CD14-positive monocyte (primary cell): ENCODE measurements around the gene PARD6G. TPM values are rescaled to one million over a fixed set of nuclear protein-coding genes. Genes with fewer than 3 reads are reported as not detected.

ENCODE experiments used
- DNase-seq, 3 donors: peaks; one replicate each; pipeline ENCODE4 v3.0.0-alpha.2; 2011 to 2022
- H2AFZ ChIP-seq: 2 replicates; pipeline ENCODE4 v1.6.0; 2012; ENCODE audit warnings: mild to moderate bottlenecking, low read depth, low read length, inconsistent platforms; ENCODE audit not compliant: insufficient read depth, poor library complexity, severe bottlenecking
- H3K27ac ChIP-seq, 2 donors: 1 replicate in 1 of 2; 2 replicates in 1 of 2; pipeline ENCODE4 v1.5.1; 2012 to 2013; ENCODE audit warnings: low read length in 2 of 2, control low read depth in 1 of 2, inconsistent platforms in 1 of 2, low read depth in 1 of 2, mild to moderate bottlenecking in 1 of 2
- H3K27me3 ChIP-seq, 2 donors: one replicate each; pipeline versions ENCODE4 v1.6.0 to v1.6.1; 2011 to 2013; ENCODE audit warnings: low read length in 2 of 2; ENCODE audit not compliant: control insufficient read depth in 2 of 2, insufficient read depth in 2 of 2
- H3K36me3 ChIP-seq, 2 donors: replicated peaks in 1 of 2; 1 replicate in 1 of 2; 2 replicates in 1 of 2; pipeline versions ENCODE4 v1.5.1 to v1.6.1; 2012 to 2013; ENCODE audit warnings: low read length in 2 of 2, control low read depth in 1 of 2, inconsistent platforms in 1 of 2, mild to moderate bottlenecking in 1 of 2; ENCODE audit not compliant: insufficient read depth in 2 of 2, control insufficient read depth in 1 of 2
- H3K4me1 ChIP-seq, 2 donors: 1 replicate in 1 of 2; 2 replicates in 1 of 2; pipeline versions ENCODE4 v1.5.1 to v1.6.1; 2012 to 2013; ENCODE audit warnings: low read length in 2 of 2, control low read depth in 1 of 2, inconsistent platforms in 1 of 2, mild to moderate bottlenecking in 1 of 2, moderate library complexity in 1 of 2; ENCODE audit not compliant: insufficient read depth in 2 of 2, control insufficient read depth in 1 of 2
- H3K4me2 ChIP-seq: replicated peaks from 2 replicates; pipeline ENCODE3; 2012; ENCODE audit warnings: low read length, moderate library complexity, mild to moderate bottlenecking; ENCODE audit not compliant: poor library complexity, severe bottlenecking; ENCODE audit errors: extremely low read depth
- H3K4me3 ChIP-seq, 3 experiments: fragments of 200-600 bp in 1 of 3; sonication (generic) in 1 of 3; replicated peaks in 1 of 3; 1 replicate in 2 of 3; 2 replicates in 1 of 3; pipeline ENCODE4 v1.5.1; 2011 to 2013; ENCODE audit warnings: low read length in 3 of 3, mild to moderate bottlenecking in 3 of 3, control low read depth in 2 of 3, low read depth in 2 of 3, inconsistent platforms in 1 of 3, moderate library complexity in 1 of 3
- H3K79me2 ChIP-seq: 2 replicates; pipeline ENCODE4 v1.6.0; 2012; ENCODE audit warnings: mild to moderate bottlenecking, control low read depth, inconsistent platforms, low read length, moderate library complexity; ENCODE audit not compliant: insufficient read depth
- H3K9ac ChIP-seq: 2 replicates; pipeline ENCODE4 v1.6.0; 2017; ENCODE audit warnings: low read length, mild to moderate bottlenecking; ENCODE audit not compliant: insufficient read depth, poor library complexity, severe bottlenecking
- H3K9me3 ChIP-seq, 2 donors: replicated peaks in 1 of 2; 1 replicate in 1 of 2; 2 replicates in 1 of 2; pipeline versions ENCODE4 v1.5.1 to v1.6.1; 2012 to 2013; ENCODE audit warnings: low read length in 2 of 2, control low read depth in 1 of 2; ENCODE audit not compliant: control insufficient read depth in 1 of 2, insufficient read depth in 1 of 2
- H4K20me1 ChIP-seq: 2 replicates; pipeline ENCODE4 v1.6.0; 2012; ENCODE audit warnings: mild to moderate bottlenecking, low read length, control low read depth, moderate library complexity; ENCODE audit not compliant: insufficient read depth
- H3K27ac Mint-ChIP-seq, 7 donors: one replicate each; pipeline ENCODE4 v1.8.0; 2020; ENCODE audit warnings: mild to moderate bottlenecking in 7 of 7, mixed read lengths in 7 of 7, moderate library complexity in 6 of 7, inconsistent platforms in 2 of 7
- H3K27me3 Mint-ChIP-seq, 3 donors: one replicate each; pipeline ENCODE4 v1.8.0; 2021 to 2022; ENCODE audit warnings: low read depth in 3 of 3, mild to moderate bottlenecking in 3 of 3, mixed read lengths in 3 of 3, moderate library complexity in 3 of 3, inconsistent platforms in 1 of 3
- H3K36me3 Mint-ChIP-seq, 2 donors: one replicate each; pipeline ENCODE4 v1.8.0; 2020; ENCODE audit warnings: mixed read lengths in 2 of 2, inconsistent platforms in 1 of 2, mild to moderate bottlenecking in 1 of 2
- H3K4me1 Mint-ChIP-seq: one replicate; pipeline ENCODE4 v1.8.0; 2020; ENCODE audit warnings: mild to moderate bottlenecking, mixed read lengths
- H3K4me3 Mint-ChIP-seq, 2 donors: one replicate each; pipeline ENCODE4 v1.8.0; 2020; ENCODE audit warnings: mild to moderate bottlenecking in 2 of 2, mixed read lengths in 2 of 2, moderate library complexity in 1 of 2
- H3K9me3 Mint-ChIP-seq, 7 donors: one replicate each; pipeline ENCODE4 v1.8.0; 2020 to 2022; ENCODE audit warnings: mixed read lengths in 7 of 7, mild to moderate bottlenecking in 6 of 7, moderate library complexity in 6 of 7, inconsistent platforms in 2 of 7
- WGBS: methylation state at CpG from one replicate; pipeline ENCODE4 v1.1.5; 2013; ENCODE audit warnings: missing lambda C conversion rate; ENCODE audit not compliant: insufficient coverage; 5-methylcytosine and 5-hydroxymethylcytosine counted together
- intact Hi-C, 2 donors: fragments of 100-400 bp; cut with micrococcal nuclease; formaldehyde crosslinking; loops; one replicate each; pipeline versions ENCODE4 v1.15.0 to v1.15.1; 2023
- polyA plus RNA-seq, 3 donors: library from polyadenylated mRNA; depleted of rRNA in 1 of 3; unstranded in 2 of 3; stranded (reverse) in 1 of 3; fragments of 300-500 nt in 2 of 3; fragments of >200 nt in 1 of 3; fragmentation: Illumina TruSeq in 2 of 3; gene quantifications; 1 replicate in 2 of 3; 2 replicates in 1 of 3; pipeline ENCODE4 v1.2.3, GENCODE V29; 2012 to 2021
- TF ChIP-seq, protein P1 (sequence below): fragments of 200-600 bp; IDR thresholded peaks from one replicate; pipeline ENCODE4 v1.8.0; 2022; ENCODE audit warnings: antibody characterized with exemption, mild to moderate bottlenecking

Gene PARD6G
- polyA plus RNA-seq, 3 donors: not detected

DNA sequence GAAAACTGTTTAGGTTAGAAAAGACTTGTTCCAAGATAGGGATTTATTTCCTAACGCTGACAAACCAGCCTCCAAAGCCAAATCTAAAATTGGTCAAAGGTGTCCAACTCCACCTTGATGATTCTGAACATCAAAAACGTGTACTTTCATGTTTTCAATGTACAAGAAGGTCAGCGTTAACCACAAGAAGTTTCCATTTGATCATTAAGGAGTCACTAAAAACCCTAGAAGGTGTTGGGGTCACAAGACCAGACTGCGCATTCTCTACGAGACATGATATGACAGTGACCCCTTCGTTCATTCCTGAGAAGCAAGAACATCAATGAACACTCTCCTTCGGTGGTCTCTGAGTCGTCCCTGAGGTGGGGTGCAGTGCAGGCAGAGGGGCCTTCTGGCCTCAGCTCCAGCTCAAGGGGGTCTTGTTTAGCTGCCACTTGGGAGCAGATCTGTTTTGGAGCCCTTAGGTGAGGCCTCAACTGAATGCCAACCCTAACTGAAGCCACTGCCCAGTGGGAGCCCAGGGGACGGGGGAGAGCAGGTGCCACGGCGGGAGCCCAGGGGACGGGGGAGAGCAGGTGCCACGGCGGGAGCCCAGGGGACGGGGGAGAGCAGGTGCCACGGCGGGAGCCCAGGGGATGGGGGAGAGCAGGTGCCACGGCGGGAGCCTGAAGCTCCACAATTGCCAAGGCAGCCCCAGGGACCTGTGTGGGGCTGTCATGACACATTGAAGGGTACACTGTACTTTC, 55.2 kb downstream of the PARD6G start:
- Histone ChIP-seq H3K27me3 (peaks cover 0 to 2% of the 10 kb centered on the region in 2 donors), H3K4me1 (no peaks in the 10 kb centered on the region), H3K27ac (no peak overlapping the region), H3K79me2 (no peaks in the 10 kb centered on the region), H3K9me3 (no peaks in the 10 kb centered on the region), H3K36me3 (no peaks in the 10 kb centered on the region), H3K4me2 (no peak overlapping the region), H3K4me3 (no peak overlapping the region), H4K20me1 (no peaks in the 10 kb centered on the region), H2AFZ (no peak overlapping the region), H3K9ac (no peak overlapping the region)
- peaks cover 0 to 3% (median 0%) of the 10 kb centered on the region in 7 donors for H3K9me3 Mint-ChIP-seq
- no peak overlapping the region for H3K4me3 Mint-ChIP-seq
- no peaks in the 10 kb centered on the region for H3K36me3 Mint-ChIP-seq
- peaks cover 2 to 5% (median 3%) of the 10 kb centered on the region in 3 donors for H3K27me3 Mint-ChIP-seq
- H3K4me1 Mint-ChIP-seq: no peaks in the 10 kb centered on the region
- intact Hi-C loops: no loop called here
- 93% methylated on average over 11 of the region's 19 CpGs for WGBS
- no peak for DNase-seq
- H3K27ac Mint-ChIP-seq: no peak overlapping the region
- TF ChIP-seq, protein P1, sequence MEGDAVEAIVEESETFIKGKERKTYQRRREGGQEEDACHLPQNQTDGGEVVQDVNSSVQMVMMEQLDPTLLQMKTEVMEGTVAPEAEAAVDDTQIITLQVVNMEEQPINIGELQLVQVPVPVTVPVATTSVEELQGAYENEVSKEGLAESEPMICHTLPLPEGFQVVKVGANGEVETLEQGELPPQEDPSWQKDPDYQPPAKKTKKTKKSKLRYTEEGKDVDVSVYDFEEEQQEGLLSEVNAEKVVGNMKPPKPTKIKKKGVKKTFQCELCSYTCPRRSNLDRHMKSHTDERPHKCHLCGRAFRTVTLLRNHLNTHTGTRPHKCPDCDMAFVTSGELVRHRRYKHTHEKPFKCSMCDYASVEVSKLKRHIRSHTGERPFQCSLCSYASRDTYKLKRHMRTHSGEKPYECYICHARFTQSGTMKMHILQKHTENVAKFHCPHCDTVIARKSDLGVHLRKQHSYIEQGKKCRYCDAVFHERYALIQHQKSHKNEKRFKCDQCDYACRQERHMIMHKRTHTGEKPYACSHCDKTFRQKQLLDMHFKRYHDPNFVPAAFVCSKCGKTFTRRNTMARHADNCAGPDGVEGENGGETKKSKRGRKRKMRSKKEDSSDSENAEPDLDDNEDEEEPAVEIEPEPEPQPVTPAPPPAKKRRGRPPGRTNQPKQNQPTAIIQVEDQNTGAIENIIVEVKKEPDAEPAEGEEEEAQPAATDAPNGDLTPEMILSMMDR: no peak

DNA sequence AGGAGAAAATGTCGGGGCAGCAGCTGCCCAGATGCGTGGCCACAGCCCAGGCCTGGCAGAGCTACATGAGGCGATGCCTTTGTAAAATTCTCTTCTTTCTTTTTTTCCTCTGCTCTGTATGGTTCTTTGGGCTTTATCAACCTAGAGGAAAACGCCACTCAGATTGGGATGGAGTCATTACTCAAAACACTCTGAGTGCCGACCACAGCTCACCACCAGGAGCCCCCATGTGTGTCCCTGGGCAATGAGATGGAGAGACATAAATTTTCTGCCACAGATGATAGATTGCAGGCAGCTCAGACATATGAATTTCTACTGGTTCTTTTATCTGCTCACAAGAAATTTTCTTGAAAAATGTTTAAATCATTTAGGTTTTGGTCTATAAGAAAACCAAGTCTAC, 56.0 kb downstream of the PARD6G start:
- TF ChIP-seq, protein P1: no peak
- no peaks in the 10 kb centered on the region for H3K4me1 Mint-ChIP-seq
- no peaks in the 10 kb centered on the region for H3K79me2 ChIP-seq
- H3K27ac Mint-ChIP-seq: no peak overlapping the region
- H3K27ac ChIP-seq: no peak overlapping the region
- H3K9me3 Mint-ChIP-seq: peaks cover 2 to 8% (median 5%) of the 10 kb centered on the region in 7 donors
- H3K36me3 ChIP-seq: no peaks in the 10 kb centered on the region
- no peak overlapping the region for H2AFZ ChIP-seq
- H3K9ac ChIP-seq: no peak overlapping the region
- H3K27me3 ChIP-seq: no peaks in the 10 kb centered on the region
- no peaks in the 10 kb centered on the region for H3K4me1 ChIP-seq
- 94% methylated on average over 2 of the region's 5 CpGs for whole genome bisulfite sequencing
- intact Hi-C loops: no loop called here
- peaks cover 2 to 4% (median 2%) of the 10 kb centered on the region in 3 donors for H3K27me3 Mint-ChIP-seq
- H3K9me3 ChIP-seq: peaks cover 0 to 3% of the 10 kb centered on the region in 2 donors
- H3K4me3 ChIP-seq: no peak overlapping the region
- H3K4me2 ChIP-seq: no peak overlapping the region
- no peak overlapping the region for H3K4me3 Mint-ChIP-seq
- no peaks in the 10 kb centered on the region for H3K36me3 Mint-ChIP-seq
- no peaks in the 10 kb centered on the region for H4K20me1 ChIP-seq
- no peak for DNase-seq
